Stimulated activated naive CD8-positive, alpha-beta T cell treated with anti-CD3 and anti-CD28 coated beads, Interleukin-15, Interleukin-2, amounts not matched to agents 100 U/mL and 50 U/mL, for 24 hours (primary cell): ENCODE data around the gene CDK19.
"Not testable (repeated sequence)": the region's sequence is repeated elsewhere in the genome, so short reads cannot be mapped to it uniquely, and the experiment has no call there.

ENCODE experiments used
- ATAC-seq: fragments of 150-1000 bp; cut with Tn5 transposase; one replicate; pipeline ENCODE4 v1.10.0; 2021
- DNase-seq: peaks from one replicate; pipeline ENCODE4 v3.0.0; 2021

Gene CDK19

DNA sequence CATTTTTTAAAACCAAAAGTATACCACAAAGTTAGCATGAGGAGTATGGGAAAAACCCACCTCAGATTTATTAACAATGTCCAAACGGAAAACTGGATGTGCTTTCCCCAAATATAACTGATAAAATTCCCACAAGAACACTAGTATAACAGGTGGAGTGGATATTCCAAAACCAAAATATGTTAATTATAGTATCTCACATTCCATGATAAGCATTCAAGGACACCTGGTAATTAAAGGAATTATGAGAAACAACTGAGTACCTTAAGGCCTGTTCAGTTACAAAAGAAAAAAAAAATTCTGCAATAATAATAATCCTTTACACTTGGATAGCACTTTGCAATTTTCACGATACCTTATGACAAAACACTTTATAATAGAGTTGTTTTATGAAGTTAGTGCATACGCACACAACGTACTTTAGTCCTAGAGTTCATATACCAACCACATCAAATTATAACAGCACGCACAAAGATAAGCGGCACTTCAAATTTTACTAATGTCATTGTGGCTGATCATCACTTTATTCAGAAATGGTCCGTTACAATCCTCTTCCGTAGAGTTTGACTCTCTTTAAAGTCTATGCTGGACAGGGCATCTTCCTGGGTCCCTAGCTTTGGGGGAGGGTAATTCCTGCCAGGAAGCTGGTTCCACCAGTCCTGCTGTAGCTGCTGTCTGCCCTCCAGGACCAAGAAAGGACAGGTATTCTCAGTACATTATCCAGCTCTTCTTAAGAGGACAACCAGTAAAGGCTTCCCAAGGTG, 1.7 kb downstream of the CDK19 start:
- DNase-seq: peak; percentile 8
- no peak for ATAC-seq

DNA sequence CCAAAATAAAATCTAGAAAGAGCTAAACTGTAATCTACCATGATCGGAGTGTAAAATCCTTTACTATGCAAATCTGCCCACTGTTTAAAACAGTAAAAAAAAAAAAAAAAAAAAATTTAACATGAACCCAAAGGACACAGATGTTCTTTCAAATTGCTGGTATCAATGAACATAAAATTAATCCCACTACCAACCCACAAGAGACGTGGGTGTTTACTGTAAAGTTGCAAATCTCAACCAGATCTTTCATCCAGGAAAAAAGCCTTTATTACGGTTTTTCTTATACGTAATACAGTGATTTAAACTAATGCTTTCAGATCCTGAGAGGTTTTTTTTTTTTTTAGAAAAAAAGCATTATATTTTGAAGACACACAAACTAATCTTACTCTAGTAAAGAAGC, 2.5 kb downstream of the CDK19 start:
- ATAC-seq: no peak

DNA sequence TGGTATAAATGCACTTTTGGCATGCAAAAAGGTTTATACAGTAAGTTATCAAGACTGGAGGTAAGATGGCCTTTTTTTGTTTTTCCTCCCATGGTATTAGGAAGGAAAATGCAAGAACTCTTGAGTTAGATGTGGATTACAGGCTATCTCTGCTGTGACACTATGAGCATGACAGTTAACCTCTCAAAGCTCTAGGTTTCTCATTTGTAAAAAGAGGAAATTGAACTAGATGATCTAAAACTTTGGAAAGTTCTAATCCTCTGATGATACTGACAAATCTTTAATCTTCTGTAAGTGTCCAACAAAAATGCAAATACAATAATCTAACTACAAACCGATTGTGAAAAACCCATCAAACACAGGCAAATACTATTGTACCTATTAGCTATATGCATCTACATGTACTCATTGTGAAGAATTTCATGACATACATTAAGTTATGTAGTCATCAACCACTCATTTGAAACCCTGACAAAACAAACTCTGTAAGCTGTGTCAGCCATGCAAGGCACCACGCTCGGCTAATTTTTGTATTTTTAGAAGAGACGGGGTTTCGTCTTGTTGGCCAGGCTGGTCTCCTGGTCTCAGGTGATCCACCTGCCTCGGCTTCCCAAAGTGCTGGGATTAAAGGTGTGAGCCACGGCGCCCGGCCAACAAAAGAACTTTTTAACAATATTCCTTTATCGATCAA, 4.2 kb downstream of the CDK19 start:
- DNase-seq (no peak), ATAC-seq (no peak)

More for the DNA sequence above, 2.5 kb downstream of the CDK19 start:
- DNase-seq: no peak

DNA sequence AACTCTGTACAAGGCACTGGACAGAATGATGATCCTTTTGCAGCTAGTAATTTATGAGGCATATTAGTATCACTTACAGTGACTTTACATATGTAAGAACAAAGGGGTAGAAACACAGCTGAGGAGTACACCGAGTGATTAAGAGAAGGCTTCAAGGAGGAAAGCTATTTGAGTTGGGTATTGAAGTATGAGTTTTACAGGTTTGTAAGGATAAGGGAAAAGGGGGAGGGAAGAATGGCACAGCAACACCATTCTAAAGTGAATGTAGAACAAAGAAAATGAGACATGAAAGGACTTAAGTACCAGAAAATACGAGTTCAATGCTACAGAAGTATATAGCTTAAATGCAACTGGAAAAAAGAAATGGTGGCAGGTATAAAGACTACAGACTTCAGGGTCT, 5.5 kb downstream of the CDK19 start:
- DNase-seq (no peak), ATAC-seq (no peak)

DNA sequence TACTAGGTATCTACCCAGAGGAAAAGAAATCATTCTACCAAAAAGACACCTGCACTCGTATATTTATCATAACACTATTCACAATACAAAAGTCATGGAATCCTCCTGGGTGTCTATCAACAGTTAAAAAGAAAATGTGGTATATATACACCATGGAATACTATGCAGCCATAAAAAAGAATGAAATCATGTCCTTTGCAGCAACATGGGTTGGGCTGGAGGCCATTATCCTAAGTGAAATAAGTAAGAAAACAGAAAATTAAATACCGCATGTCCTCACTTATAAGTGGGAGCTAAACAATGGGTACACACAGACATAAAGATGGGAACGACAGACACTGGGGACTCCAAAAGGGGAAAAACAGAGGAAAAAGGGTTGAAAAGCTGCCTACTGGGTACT, 13.1 kb downstream of the CDK19 start:
- not testable (repeated sequence) for ATAC-seq, DNase-seq

DNA sequence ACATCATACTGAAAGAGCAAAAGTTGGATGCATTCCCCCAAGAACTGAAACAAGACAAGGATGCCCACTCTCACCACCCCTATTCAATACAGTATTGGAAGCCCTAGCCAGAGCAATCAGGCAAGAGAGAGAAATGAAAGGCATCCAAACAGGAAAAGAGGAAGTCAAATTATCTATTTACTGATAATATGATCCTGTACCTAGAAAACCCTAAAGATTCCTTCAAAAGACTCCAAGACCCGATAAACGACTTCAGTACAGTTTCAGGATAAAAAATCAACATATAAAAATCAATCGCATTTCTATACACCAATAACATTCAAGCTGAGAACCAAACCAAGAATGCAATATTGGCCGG, 14.5 kb downstream of the CDK19 start:
- DNase-seq (no peak), ATAC-seq (no peak)

DNA sequence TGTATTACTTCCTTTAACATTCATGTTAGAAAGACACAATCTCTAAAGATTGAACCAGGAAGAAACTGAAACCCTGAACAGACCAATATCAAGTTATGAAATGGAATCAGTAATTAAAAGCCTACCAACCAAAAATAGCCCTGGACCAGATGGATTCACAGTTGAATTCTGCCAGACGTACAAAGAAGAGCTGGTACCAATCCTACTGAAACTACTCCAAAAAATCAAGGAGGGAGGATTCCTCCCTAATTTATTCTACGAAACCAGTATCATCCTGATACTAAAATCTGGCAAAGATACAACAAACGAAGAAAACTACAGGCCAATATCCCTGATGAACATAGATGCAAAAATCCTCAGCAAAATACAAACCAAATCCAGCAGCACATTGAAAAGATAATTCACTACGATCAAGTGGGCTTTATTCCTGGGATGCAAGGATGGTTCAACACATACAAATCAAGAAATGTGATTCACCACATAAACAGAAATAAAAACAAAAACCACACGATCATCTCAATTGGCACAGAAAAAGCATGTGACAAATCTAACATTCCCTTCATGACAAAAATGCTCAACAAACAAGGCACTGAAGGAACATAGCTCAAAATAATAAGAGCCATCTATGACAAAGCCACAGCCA, 15.0 kb downstream of the CDK19 start:
- no peak for ATAC-seq
- DNase-seq: no peak

DNA sequence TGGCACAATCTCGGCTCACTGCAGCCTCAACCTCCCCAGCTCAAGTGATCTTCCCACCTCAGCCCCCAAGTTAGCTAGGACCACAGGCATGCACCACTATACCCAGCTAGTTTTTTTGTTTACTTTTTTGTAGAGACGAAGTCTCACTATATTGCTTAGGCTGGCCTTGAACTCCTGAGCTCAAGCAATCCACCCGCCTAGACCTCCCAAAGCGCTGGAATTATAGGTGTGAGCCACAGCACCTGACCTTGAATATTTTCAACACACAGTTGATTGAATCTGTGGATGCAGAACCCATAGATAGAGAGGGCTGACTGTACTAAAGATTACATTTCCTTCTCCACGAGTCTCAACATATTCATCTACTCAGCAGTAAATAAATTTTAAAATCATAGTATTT, 15.6 kb downstream of the CDK19 start:
- DNase-seq: no peak
- no peak for ATAC-seq

DNA sequence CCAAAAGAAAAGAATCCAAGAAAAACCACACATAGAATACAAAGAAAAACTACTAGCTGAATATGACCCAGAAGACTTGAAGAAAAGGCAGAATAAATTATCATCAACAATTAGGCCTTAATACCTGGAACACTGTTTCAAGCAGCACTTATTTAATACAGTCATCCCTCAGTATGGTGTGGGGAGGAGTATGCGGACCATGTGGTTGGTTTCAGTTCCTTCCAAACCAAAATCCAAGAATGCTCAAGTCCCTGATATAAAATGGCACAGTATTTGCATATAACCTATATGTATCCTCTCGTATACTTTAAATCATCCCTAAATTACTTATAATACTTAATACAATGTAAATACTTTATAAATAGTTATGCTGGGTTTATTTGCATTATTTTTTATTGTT, 16.1 kb downstream of the CDK19 start:
- no peak for DNase-seq
- ATAC-seq: no peak

DNA sequence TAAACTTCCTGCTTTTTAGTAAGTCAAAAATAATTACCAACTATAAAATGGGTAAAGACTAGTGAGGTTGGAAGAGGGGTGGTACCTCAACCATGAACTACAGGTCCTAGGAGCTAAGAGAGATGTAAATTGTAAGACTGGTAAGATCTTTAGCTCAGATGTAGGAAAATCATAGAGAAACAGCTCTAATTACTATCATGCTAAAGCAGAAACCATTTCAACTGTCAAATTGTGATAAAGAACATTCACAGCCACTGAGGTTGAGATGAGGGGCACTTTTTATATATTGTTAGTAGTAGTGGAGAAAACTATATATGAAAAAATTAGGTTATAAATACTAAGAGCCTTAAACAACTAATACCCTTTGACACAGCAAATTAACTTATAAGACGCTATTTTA, 20.0 kb downstream of the CDK19 start:
- no peak for ATAC-seq
- DNase-seq: no peak

DNA sequence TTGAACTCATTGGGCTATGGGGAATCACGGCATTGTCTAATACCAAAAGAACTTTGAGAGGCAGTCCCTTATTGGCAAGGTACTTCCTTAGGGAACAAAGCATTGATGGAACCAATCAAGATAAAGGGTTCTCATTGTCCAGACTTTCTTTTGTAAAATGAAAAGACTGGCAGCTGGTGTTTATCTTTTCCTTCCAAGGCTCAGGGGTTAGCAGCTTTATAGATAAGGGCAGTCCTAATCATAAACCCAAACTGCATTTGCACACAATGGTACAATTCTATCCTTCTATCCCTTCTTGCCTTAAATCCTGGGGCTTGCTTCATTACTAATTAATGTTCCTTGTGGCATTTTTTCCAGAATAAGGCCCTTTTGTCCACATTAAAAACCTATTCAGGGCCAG, 28.6 kb downstream of the CDK19 start:
- DNase-seq: no peak
- ATAC-seq: no peak

DNA sequence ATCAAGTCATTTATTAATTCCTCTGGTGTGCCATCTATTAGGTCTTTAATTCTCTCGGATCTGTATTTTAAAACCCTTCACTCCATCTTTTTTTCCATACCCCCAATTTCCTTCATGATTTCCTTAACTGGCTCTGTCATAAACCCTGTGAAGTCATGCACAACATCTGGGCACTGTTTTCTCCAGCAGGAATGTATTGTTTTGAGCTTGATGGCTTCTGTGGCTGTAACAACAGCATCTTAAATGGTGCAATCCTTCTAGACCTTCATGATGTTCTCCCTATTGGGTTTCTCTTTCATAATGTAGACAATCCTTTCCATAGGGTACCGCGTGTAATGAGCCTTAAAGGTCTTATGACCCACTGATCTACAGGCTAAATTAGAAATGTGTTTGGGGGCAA, 29.0 kb downstream of the CDK19 start:
- DNase-seq (no peak), ATAC-seq (no peak)

DNA sequence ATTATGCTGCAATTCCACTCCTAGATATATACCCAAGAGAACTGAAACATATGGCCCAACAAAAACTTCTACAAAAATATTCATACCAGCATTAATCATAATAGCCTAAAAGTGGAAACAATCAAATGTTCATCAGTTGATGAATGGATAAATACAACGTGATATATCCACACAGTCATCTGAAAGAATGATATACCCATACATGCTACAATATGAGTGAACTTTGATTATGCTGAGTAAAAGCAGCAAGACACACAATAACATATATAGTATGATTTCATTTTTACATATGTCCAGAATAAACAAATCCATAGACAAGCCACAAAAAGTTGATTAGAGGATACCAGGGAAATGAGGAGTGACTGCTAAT, 30.7 kb downstream of the CDK19 start:
- ATAC-seq: peak; percentile 58
- no peak for DNase-seq

DNA sequence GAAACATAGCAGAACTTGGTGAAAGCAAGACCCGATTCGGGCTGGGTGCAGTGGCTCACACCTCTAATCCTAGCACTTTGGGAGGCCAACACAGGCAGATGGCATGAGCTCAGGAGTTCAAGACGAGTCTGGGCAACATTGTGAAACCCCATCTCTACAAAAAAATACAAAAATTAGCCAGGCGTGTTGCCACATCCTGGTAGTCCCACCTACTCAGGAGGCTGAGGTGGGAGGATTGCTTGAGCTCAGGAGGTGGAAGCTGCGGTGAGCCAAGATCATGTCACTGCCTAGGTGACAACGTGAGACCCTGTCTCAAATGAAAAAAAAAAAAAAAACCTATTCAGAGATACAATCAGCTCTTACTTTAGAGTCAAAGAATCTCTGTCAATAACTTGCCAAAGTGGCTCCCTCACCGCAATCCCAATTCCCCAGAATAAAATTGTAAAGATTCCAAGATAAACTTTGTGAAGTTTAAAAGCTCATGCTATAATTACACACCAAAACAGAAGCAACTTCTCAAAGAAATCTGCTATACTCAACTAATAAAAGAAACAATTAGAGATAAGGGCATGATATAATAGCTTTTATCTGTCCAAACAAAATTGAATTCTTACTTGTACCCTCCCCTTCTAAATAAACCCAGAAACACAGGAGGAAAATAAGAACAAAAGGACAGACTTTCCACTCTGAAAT, 33.6 kb downstream of the CDK19 start:
- no peak for DNase-seq
- ATAC-seq: no peak

DNA sequence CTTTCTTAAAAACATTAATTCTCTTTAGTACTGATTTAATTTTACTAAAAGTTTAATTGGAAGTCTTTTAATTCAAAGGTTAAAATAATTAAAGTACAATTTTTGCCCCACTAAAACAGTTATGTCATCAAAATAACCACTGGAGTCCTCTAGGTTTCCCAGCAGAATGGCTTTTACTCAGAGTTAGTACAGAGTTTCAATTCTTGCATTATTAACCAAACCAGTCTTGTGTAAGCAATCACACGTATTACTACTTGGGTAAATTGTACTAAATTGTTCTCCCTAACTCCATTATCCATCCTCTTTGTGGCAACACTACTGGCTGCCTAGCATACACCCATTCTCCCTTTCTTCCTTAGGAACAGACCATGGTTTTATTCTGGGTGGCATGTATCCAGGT, 36.9 kb downstream of the CDK19 start:
- ATAC-seq: no peak
- DNase-seq: no peak

DNA sequence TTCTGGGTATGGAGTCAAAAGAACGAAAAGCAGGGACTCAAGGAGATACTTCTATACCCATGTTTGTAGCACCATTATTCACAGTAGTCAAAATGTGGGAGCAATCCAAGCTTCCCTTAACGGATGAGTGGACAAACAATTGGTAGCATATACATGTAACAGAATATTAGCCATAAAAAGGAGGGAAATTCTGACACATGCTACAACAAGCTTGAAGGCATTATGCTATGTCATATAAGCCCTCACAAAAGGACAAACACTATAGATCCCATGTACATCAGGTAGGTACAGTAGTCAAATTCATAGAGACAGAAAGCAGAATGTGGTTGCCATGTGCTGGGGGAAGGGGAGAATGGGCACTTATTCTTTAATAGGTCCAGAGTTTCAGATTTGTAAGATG, 37.6 kb downstream of the CDK19 start:
- DNase-seq (no peak), ATAC-seq (no peak)

DNA sequence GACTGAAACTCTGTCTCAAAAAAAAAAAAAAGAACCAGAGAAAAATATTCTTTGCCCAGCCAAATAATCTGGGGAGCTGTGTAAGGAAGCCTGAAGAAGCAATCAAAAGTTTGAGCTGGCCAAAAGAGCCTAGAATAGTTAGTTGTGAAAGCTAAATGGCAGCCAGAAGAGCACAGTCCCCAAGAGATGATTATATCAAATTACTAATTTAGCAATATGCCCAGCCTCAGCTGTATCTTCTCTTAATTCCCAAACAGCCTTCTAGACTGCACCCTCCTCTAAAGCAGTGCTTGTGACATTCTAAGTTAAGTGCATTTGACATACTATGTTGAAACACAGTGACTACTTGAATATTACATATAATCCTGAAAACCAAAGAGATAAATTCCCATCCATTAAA, 38.9 kb downstream of the CDK19 start:
- DNase-seq (no peak), ATAC-seq (no peak)

DNA sequence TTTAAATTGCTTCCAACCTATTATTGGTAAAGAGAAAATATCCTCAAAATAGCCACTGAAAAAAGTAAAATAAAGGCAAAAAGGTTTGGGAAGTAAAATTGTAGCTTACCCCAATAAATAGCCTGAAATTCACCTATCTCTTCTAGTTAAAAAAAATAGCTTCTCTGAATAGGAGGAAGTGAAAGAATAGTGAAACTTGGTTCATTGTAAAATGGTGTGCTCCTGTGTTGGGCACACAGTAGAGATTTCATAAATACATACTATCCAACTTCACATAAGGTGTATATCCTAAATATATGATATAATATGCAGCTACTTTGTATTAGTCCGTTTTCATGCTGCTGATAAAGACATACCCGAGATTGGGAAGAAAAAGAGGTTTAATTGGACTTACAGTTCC, 45.3 kb downstream of the CDK19 start:
- no peak for ATAC-seq

DNA sequence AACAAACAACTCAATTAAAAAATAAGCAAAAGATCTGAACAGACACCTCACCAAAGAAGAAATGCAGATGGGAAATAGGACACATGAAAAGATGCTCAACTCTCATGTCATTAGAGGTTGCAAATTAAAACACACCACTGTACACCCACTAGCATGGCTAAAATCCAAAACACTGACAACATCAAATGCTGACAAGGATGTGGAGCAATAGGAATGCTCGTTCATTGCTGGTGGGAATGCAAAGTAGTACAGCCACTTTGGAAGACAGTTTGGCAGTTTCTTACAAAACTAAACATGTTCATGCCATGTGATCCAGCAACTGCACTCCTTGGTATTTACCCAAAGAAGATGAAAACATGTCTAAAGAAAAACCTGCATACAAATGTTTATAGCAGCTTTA, 47.2 kb downstream of the CDK19 start:
- DNase-seq (no peak), ATAC-seq (no peak)

More for the DNA sequence above, 45.3 kb downstream of the CDK19 start:
- no peak for DNase-seq

DNA sequence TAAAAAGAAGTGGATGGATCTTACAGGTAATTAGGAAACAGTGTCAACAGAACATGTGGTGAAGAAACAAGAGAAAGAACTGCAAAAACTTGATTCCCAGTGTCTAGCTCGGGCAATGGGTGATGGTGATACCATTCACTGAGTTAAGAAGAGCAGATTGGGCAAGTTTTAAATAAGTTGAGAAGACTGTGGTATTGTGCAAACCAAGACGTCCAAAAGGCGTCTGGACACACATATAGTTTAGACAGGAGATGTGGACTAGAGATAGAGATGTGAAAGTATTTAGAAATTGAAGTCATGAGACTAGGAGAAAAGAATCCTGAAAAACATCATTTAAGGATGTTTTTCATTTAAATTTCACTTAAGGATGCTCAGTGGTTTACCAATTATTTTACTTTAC, 53.9 kb downstream of the CDK19 start:
- no peak for DNase-seq

DNA sequence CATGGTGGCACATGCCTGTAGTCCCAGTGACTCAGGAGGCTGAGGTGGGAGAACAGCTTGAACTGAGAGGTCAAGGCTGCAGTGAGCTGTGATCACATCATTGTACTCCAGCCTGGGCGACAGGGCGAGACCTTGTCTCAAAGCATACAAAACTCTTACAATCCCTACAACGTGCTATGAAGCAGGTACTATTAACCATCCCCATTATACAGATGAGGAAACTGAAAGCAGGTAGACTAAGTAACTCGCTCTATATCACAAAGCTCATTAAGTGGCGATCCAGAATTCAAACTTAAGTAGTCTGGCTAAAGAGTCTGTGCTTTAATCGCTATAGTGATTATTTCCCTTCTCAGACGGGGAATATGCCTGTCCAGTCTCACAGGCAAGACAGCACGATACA, 54.7 kb downstream of the CDK19 start:
- no peak for ATAC-seq
- no peak for DNase-seq

More for the DNA sequence above, 53.9 kb downstream of the CDK19 start:
- no peak for ATAC-seq

DNA sequence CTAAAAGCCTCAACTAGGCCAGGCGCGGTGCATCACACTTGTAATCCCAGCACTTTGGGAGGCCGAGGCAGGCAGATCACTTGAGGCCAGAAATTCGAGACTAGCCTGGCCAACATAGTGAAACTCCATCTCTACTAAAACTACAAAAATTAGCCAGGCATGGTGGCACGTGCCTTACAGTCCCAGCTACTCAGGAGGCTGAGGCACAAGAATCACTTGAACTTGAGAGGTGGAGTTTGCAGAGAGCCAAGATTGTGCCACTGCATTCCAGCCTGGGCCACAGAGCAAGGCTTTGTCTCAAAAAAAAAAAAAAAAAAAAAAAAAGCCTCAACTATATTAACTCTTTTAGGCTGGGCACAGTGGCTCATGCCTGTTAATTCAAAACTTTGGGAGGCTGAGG, 55.2 kb downstream of the CDK19 start:
- not testable (repeated sequence) for DNase-seq, ATAC-seq

DNA sequence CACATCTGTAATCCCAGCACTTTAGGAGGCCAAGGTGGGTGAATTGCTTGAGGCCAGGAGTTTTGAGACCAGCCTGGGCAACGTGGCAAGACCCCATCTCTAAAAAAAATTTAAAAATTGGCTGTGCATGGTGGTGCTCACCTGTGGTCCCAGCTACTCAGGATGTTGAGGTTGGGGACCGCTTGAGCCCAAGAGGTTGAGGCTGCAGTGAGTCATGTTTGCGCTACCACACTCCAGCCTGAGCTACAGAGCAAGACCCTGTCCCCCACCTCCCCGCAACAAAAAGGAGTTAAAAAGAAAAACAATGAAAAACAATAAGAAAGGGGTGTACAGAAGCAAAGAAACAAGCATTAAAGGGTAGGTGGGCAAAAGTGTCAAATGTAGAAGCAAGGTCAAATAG, 57.3 kb downstream of the CDK19 start:
- DNase-seq: no peak
- no peak for ATAC-seq
